Hepatocyte (in vitro differentiated cells): ENCODE measurements around the gene DCDC2B. TPM values are rescaled to one million over a fixed set of nuclear protein-coding genes. Genes with fewer than 3 reads are reported as not detected.

Experiments used
- DNase-seq: peaks from one replicate; pipeline ENCODE4 v3.0.0-alpha.2; 2016; ENCODE audit warnings: low spot score
- H2AFZ ChIP-seq: fragments of 200-600 bp; sonication (generic); 2 replicates; pipeline ENCODE4 v1.6.0; 2016; ENCODE audit warnings: antibody characterized with exemption, mild to moderate bottlenecking
- H3K27ac ChIP-seq: fragments of 200-600 bp; sonication (generic); 2 replicates; pipeline ENCODE4 v1.5.1; 2016; ENCODE audit warnings: mild to moderate bottlenecking
- H3K27me3 ChIP-seq: fragments of 200-600 bp; sonication (generic); 2 replicates; pipeline ENCODE4 v1.6.1; 2016
- H3K36me3 ChIP-seq: fragments of 200-600 bp; sonication (generic); replicated peaks from 2 replicates; pipeline ENCODE4 v1.5.1; 2016; ENCODE audit warnings: low read depth; ENCODE audit not compliant: insufficient read depth
- H3K4me1 ChIP-seq: fragments of 200-600 bp; sonication (generic); 2 replicates; pipeline ENCODE4 v1.5.1; 2016; ENCODE audit warnings: mild to moderate bottlenecking, moderate library complexity; ENCODE audit not compliant: insufficient read depth
- H3K4me2 ChIP-seq: fragments of 200-600 bp; sonication (generic); 2 replicates; pipeline ENCODE4 v1.6.0; 2016
- H3K4me3 ChIP-seq: fragments of 200-600 bp; sonication (generic); 2 replicates; pipeline ENCODE4 v1.5.1; 2016; ENCODE audit warnings: mild to moderate bottlenecking
- H3K79me2 ChIP-seq: fragments of 200-600 bp; sonication (generic); 2 replicates; pipeline ENCODE4 v1.6.0; 2017; ENCODE audit warnings: mild to moderate bottlenecking
- H3K9me2 ChIP-seq: fragments of 200-600 bp; sonication (generic); replicated peaks from 2 replicates; pipeline ENCODE4 v1.6.0; 2017; ENCODE audit warnings: mild to moderate bottlenecking; ENCODE audit not compliant: insufficient read depth
- H3K9me3 ChIP-seq: fragments of 200-600 bp; sonication (generic); 2 replicates; pipeline ENCODE4 v1.5.1; 2016; ENCODE audit warnings: low read depth, mild to moderate bottlenecking
- H4K20me1 ChIP-seq: fragments of 200-600 bp; sonication (generic); 2 replicates; pipeline ENCODE4 v1.6.0; 2016; ENCODE audit warnings: mild to moderate bottlenecking; ENCODE audit not compliant: insufficient read depth, poor library complexity, severe bottlenecking
- EZH2 ChIP-seq: fragments of 200-600 bp; sonication (generic); IDR thresholded peaks from 2 replicates; pipeline ENCODE4 v1.6.1; 2016; ENCODE audit warnings: antibody characterized with exemption, mild to moderate bottlenecking, borderline replicate concordance
- EZH2phosphoT487 ChIP-seq: fragments of 200-600 bp; sonication (generic); IDR thresholded peaks from one replicate; pipeline ENCODE4 v1.6.1; 2018; ENCODE audit warnings: antibody characterized with exemption, mild to moderate bottlenecking, low read depth, moderate library complexity; ENCODE audit not compliant: unreplicated experiment, severe bottlenecking
- WGBS: methylation state at CpG from one replicate; pipeline ENCODE4 v1.1.6; 2016; ENCODE audit warnings: low lambda C conversion rate; ENCODE audit errors: missing lambda C conversion rate; 5-methylcytosine and 5-hydroxymethylcytosine counted together
- polyA plus RNA-seq: library from polyadenylated mRNA; unstranded; fragments of >200 nt; fragmentation: Nextera tagmentation; extraction: Ambion mirVana; gene quantifications from 2 replicates; pipeline ENCODE4 v1.2.1, GENCODE V29; 2016
- total RNA-seq: library from RNA; depleted of rRNA; stranded (reverse); fragments of >200 nt; gene quantifications from 2 replicates; pipeline ENCODE4 v1.2.3, GENCODE V29; 2014
- TF ChIP-seq, protein P1 (sequence below): fragments of 200-600 bp; sonication (generic); IDR thresholded peaks from 2 replicates; pipeline ENCODE4 v1.5.1; 2016; ENCODE audit warnings: antibody characterized with exemption, mild to moderate bottlenecking; ENCODE audit not compliant: poor library complexity

DCDC2B gene
- total and polyA plus RNA-seq, 2 experiments from 2014 or later, result 0.17 TPM; not detected in 1

DNA sequence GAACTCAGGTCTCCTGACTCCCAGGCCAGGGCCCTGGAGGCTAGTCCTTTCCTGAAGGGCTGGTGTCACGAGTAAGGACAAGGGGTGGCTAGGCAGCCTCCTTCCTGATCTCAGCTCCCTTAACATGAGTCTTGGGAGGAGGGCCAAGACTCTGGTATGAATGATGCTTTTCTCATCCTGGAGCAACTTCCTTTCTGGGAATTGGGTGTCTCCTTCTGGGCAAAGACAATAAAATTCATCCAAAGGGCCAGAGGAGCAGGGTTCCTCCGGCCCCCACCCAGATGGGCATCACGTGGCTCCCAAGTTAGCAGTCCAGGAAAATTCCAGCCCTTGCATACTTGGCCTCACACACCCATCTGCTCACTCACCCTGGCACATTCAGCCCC, 38.0 kb downstream of the DCDC2B start, which contains the start of gene FAM167B:
FAM167B (plus strand) TSS at position 335 of the 386 bp plus-strand sequence. CDS start 200 bp downstream, outside the sequence.
- Histone ChIP-seq H3K9me3 (no peaks in the 10 kb centered on the region), H2AFZ (no peak within 1 kb of the TSS), H3K9me2 (no peaks in the 10 kb centered on the region), H3K4me1 (peaks cover 5% of the 10 kb centered on the region), H3K4me3 (no peak within 1 kb of the TSS), H4K20me1 (no peaks in the 10 kb centered on the region), H3K27me3 (no peaks in the 10 kb centered on the region), H3K79me2 (peaks cover under 1% of the 10 kb centered on the region), H3K4me2 (no peak within 1 kb of the TSS), H3K36me3 (no peaks in the 10 kb centered on the region), H3K27ac (no peak within 1 kb of the TSS)
- TF ChIP-seq EZH2phosphoT487 (no peak), EZH2 (no peak)
- TF ChIP-seq, protein P1, sequence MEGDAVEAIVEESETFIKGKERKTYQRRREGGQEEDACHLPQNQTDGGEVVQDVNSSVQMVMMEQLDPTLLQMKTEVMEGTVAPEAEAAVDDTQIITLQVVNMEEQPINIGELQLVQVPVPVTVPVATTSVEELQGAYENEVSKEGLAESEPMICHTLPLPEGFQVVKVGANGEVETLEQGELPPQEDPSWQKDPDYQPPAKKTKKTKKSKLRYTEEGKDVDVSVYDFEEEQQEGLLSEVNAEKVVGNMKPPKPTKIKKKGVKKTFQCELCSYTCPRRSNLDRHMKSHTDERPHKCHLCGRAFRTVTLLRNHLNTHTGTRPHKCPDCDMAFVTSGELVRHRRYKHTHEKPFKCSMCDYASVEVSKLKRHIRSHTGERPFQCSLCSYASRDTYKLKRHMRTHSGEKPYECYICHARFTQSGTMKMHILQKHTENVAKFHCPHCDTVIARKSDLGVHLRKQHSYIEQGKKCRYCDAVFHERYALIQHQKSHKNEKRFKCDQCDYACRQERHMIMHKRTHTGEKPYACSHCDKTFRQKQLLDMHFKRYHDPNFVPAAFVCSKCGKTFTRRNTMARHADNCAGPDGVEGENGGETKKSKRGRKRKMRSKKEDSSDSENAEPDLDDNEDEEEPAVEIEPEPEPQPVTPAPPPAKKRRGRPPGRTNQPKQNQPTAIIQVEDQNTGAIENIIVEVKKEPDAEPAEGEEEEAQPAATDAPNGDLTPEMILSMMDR, result no peak
- DNase-seq, result no peak
- WGBS, result 91% methylated on average over 3 of the region's 3 CpGs

DNA sequence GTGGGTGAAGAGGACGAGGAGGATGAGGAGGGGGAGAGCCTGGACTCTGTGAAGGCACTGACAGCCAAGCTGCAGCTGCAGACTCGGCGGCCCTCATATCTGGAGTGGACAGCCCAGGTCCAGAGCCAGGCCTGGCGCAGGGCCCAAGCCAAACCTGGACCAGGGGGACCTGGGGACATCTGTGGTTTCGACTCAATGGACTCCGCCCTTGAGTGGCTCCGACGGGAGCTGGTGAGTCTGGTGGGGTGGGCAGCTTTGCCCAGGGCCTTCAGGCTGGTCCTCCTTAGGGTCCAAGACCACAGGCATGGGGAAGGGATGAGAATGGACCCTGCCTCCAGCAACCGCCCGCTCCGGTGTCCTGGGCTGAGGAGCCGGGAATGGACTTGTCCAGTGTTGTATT, 38.6 kb downstream of the DCDC2B start:
- Histone ChIP-seq H2AFZ (no peak overlapping the region), H3K36me3 (no peaks in the 10 kb centered on the region), H3K79me2 (no peaks in the 10 kb centered on the region), H3K27me3 (no peaks in the 10 kb centered on the region), H3K4me1 (peaks cover 4% of the 10 kb centered on the region), H3K4me2 (no peak overlapping the region), H3K27ac (no peak overlapping the region), H3K9me3 (no peaks in the 10 kb centered on the region), H3K9me2 (no peaks in the 10 kb centered on the region), H3K4me3 (no peak overlapping the region), H4K20me1 (no peaks in the 10 kb centered on the region)
- TF ChIP-seq EZH2phosphoT487, result no peak
- TF ChIP-seq EZH2, result no peak
- TF ChIP-seq, protein P1, result no peak
- 89% methylated on average over 12 of the region's 12 CpGs for WGBS
- DNase-seq, result no peak

DNA sequence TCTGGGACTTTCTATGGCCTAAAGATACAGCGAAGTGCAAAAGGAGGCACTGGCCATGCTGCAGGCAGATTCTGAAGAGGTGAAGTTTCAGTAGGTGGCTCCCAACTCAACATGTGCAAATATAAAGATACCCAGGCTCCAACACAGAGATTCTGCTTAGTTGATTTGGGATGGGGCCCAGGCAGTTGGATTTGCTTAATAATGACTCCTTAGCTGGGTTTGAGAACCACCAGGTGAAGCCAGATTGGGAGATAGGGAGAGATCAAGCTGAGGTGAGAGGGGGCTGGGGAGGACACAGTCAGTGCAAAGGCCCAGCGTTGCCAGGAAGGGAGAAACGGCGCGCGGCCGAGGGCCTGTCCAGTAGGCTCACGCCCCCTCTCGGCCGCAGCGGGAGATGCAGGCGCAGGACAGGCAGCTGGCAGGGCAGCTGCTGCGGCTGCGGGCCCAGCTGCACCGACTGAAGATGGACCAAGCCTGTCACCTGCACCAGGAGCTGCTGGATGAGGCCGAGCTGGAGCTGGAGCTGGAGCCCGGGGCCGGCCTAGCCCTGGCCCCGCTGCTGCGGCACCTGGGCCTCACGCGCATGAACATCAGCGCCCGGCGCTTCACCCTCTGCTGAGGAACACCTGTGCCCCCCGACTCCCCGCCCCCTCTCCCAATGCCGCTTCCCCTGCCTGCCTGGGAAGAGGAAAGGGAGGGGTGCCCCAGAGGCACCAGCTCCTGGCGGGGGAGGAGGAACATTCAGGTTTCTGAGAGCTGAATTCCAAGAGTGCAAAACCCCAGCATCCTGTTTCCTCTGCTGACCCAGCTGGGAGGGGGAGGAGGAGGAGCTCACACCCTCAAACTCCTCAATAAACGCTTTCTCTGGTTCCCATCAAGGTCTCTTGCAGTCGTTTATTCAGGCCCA, 39.3 kb downstream of the DCDC2B start:
- TF ChIP-seq, protein P1, result peak; percentile 76
- no peak for TF ChIP-seq EZH2
- H3K9me3 ChIP-seq, result no peaks in the 10 kb centered on the region
- peaks cover 4% of the 10 kb centered on the region for H3K4me1 ChIP-seq
- 11% methylated on average over 21 of the region's 31 CpGs for WGBS
- no peaks in the 10 kb centered on the region for H3K79me2 ChIP-seq
- no peak overlapping the region for H3K27ac ChIP-seq
- H2AFZ ChIP-seq, result no peak overlapping the region
- H3K36me3 ChIP-seq, result no peaks in the 10 kb centered on the region
- no peak overlapping the region for H3K4me3 ChIP-seq
- H3K27me3 ChIP-seq, result no peaks in the 10 kb centered on the region
- no peaks in the 10 kb centered on the region for H3K9me2 ChIP-seq
- peak; percentile 87 for DNase-seq
- peak overlapping the region; percentile 73 for H3K4me2 ChIP-seq
- H4K20me1 ChIP-seq, result no peaks in the 10 kb centered on the region
